ENCODE results near the gene ZBTB39. TPM values are rescaled to one million over a fixed set of nuclear protein-coding genes. Genes with fewer than 3 reads are reported as not detected.

Gene ZBTB39
- total and polyA plus RNA-seq, 2 of the 8 experiments (the other 6 are each of a cell fraction or from before 2014, with no cell fraction given), result 19.3 to 25.0 TPM

- H2AFZ ChIP-seq (ENCODE audit: low read length), result no peak overlapping the region
- no peak overlapping the region for H3K27ac ChIP-seq (ENCODE audit: low read depth, low read length)
- H2BK12ac ChIP-seq (ENCODE audit: low read depth, low read length), result 0 out of 2 replicates have a peak overlapping the region, but pooled peaks have one; percentile 17
- H2BK5ac ChIP-seq (ENCODE audit: low read depth, low read length), result no peak overlapping the region
- no peak overlapping the region for H3K4me2 ChIP-seq (ENCODE audit: insufficient read depth in 1 of 2, low read depth in 2 of 2, low read length in 2 of 2)
- no peaks in the 10 kb centered on the region for H3K9me3 ChIP-seq (ENCODE audit: insufficient read depth in 2 of 2, low read depth in 1 of 2, low read length in 1 of 2)
- H3K23me2 ChIP-seq (ENCODE audit: low read depth, low read length), result no peaks in the 10 kb centered on the region
- DNase-seq (ENCODE audit: low read depth in 1 of 2, low spot score in 2 of 2) (peak in 1 of 2 experiments; percentile 42), FAIRE-seq (no peak)
- H3K18ac ChIP-seq (ENCODE audit: extremely low read depth, low read length), result no peak overlapping the region
- no peak overlapping the region for H4K5ac ChIP-seq (ENCODE audit: insufficient read length, low read depth, low read length)
- no peak overlapping the region for H2BK120ac ChIP-seq (replicated peaks; ENCODE audit: low read depth, low read length)
- no peak overlapping the region for H2BK20ac ChIP-seq (ENCODE audit: low read length)
- H3K9ac ChIP-seq (replicated peaks in 1 of 4; ENCODE audit: extremely low read depth in 1 of 4, low read depth in 3 of 4, low read length in 3 of 4), result no peak overlapping the region
- H3K23ac ChIP-seq (ENCODE audit: insufficient read length), result no peak overlapping the region
- H3K56ac ChIP-seq (replicated peaks; ENCODE audit: insufficient read length, low read depth, low read length), result no peak overlapping the region
- WGBS, 2 experiments (ENCODE audit: extremely low coverage in 1 of 2, insufficient coverage in 1 of 2, insufficient read length in 1 of 2, insufficient replicate concordance in 2 of 2, low coverage in 1 of 2, low lambda C conversion rate in 2 of 2, missing lambda C conversion rate in 1 of 2), result 85% methylated on average over 7 of the region's 7 CpGs; no CpG with 5 or more reads in 1 of the 2 experiments
- TF ChIP-seq PHF8 (conservative IDR thresholded peaks at IDR 0.05; ENCODE audit: low read depth, low read length) (no peak), SIRT6 (IDR thresholded peaks at IDR 0.05; ENCODE audit: low read length) (no peak), USF2 (IDR thresholded peaks at IDR 0.05; ENCODE audit: low read length) (no peak), CHD2 (IDR thresholded peaks at IDR 0.05; ENCODE audit: low read length) (no peak), MAX (IDR thresholded peaks at IDR 0.05) (no peak), ASH2L (IDR thresholded peaks at IDR 0.05; ENCODE audit: low read length) (no peak), KDM5A (IDR thresholded peaks at IDR 0.05; ENCODE audit: low read length) (no peak)
- H3K4me1 ChIP-seq (replicated peaks in 1 of 4; ENCODE audit: control insufficient read depth in 3 of 4, insufficient read depth in 4 of 4, low read length in 3 of 4), result peaks cover 0 to 3% (median under 1%) of the 10 kb centered on the region in 4 experiments; a peak in 2 of 7 replicates
- no peaks in the 10 kb centered on the region for H3K79me2 ChIP-seq (ENCODE audit: control insufficient read depth in 1 of 2, insufficient read depth in 2 of 2, low read length in 2 of 2)
- no peak overlapping the region for H3K4me3 ChIP-seq (ENCODE audit: extremely low read depth in 1 of 4, insufficient read depth in 2 of 4, low read depth in 3 of 4, low read length in 4 of 4)
- ChIA-PET POLR2A (ENCODE audit: partially characterized antibody) (interaction anchor here (0.6 to 1.8 kb wide), 2 partner anchors 10 to 74 kb away, joined by 3 to 5 read pairs; no protein-coding TSS in a partner anchor), CTCF (ENCODE audit: partially characterized antibody) (interaction anchor here (0.6 to 5.5 kb wide), 5 partner anchors 12 to 151 kb away, joined by 3 to 59 read pairs (median 4); partner anchors contain the start of gene ZBTB39)
- no peak overlapping the region for H4K91ac ChIP-seq (replicated peaks; ENCODE audit: insufficient read length, low read length)
- no peaks in the 10 kb centered on the region for H3K36me3 ChIP-seq (ENCODE audit: control insufficient read depth in 2 of 4, insufficient read depth in 4 of 4, low read length in 3 of 4)
- no peak overlapping the region for H2AK5ac ChIP-seq (ENCODE audit: low read depth, low read length)
- no peak overlapping the region for H3K4ac ChIP-seq (replicated peaks; ENCODE audit: insufficient read length, low read depth, low read length)
- no peak overlapping the region for H4K8ac ChIP-seq (ENCODE audit: extremely low read depth, insufficient read depth, low read length)
- H4K20me1 ChIP-seq (replicated peaks in 1 of 2; ENCODE audit: control insufficient read depth in 1 of 2, insufficient read depth in 2 of 2, low read length in 2 of 2), result no peaks in the 10 kb centered on the region
- H3K14ac ChIP-seq (ENCODE audit: insufficient read length), result no peak overlapping the region
- H3K27me3 ChIP-seq (replicated peaks in 1 of 4; ENCODE audit: control insufficient read depth in 3 of 4, extremely low read depth in 1 of 4, insufficient read depth in 3 of 4, low read length in 3 of 4), result no peaks in the 10 kb centered on the region
- no peaks in the 10 kb centered on the region for H3K79me1 ChIP-seq (ENCODE audit: low read depth, low read length)
- no peak overlapping the region for H2BK15ac ChIP-seq (ENCODE audit: low read length)
Measured at GRCh38 chr12:56990648-56991318, 15.6 kb downstream of the ZBTB39 start.

Data from H1 (cell line).